Body of pancreas (tissue), 4 donors: ENCODE measurements around the gene INVS. TPM values are rescaled to one million over a fixed set of nuclear protein-coding genes. Genes with fewer than 3 reads are reported as not detected.
"Not testable (repeated sequence)": the region's sequence is repeated elsewhere in the genome, so short reads cannot be mapped to it uniquely, and the experiment has no call there.

Experiments used
- ATAC-seq: fragments of 150-250 bp; one replicate; pipeline ENCODE4 v1.9.1; 2016
- DNase-seq, 4 donors: peaks; one replicate each; pipeline ENCODE4 v3.0.0-alpha.2; 2019
- H3K27ac ChIP-seq, 4 donors: fragments of 200-600 bp; sonication (generic); 1 replicate in 3 of 4; 2 replicates in 1 of 4; pipeline versions ENCODE4 v1.5.1 to v1.6.1; 2016 to 2019; ENCODE audit warnings: mild to moderate bottlenecking in 1 of 4, mixed read lengths in 1 of 4, moderate library complexity in 1 of 4
- H3K27me3 ChIP-seq, 2 donors: fragments of 200-600 bp; sonication (generic); one replicate each; pipeline ENCODE4 v1.6.0; 2016; ENCODE audit warnings: mild to moderate bottlenecking in 1 of 2
- H3K36me3 ChIP-seq, 2 donors: fragments of 200-600 bp; sonication (generic); replicated peaks in 1 of 2; 2 replicates each; pipeline ENCODE4 v1.5.1; 2016; ENCODE audit warnings: low read depth in 2 of 2; ENCODE audit not compliant: insufficient read depth in 1 of 2
- H3K4me1 ChIP-seq: fragments of 200-600 bp; sonication (generic); one replicate; pipeline ENCODE4 v1.6.0; 2016
- H3K4me3 ChIP-seq, 2 donors: fragments of 200-600 bp; sonication (generic); 1 replicate in 1 of 2; 2 replicates in 1 of 2; pipeline ENCODE4 v1.5.1; 2016 to 2019
- H3K9me3 ChIP-seq, 3 donors: fragments of 200-600 bp; sonication (generic); 1 replicate in 2 of 3; 2 replicates in 1 of 3; pipeline ENCODE4 v1.5.1; 2016
- POLR2A ChIP-seq, 3 donors: fragments of 450-650 bp; IDR thresholded peaks; one replicate each; pipeline ENCODE4 v1.6.1; 2016; ENCODE audit warnings: antibody characterized with exemption in 3 of 3, mild to moderate bottlenecking in 2 of 3
- WGBS, 2 donors: methylation state at CpG; one replicate each; pipeline ENCODE4 v1.1.5; 2017; 5-methylcytosine and 5-hydroxymethylcytosine counted together
- intact Hi-C: fragments of 100-400 bp; cut with DNase I; formaldehyde crosslinking; loops from one replicate; pipeline ENCODE4 v1.15.1; 2023
- total RNA-seq, 2 donors: library from RNA; depleted of rRNA; stranded (reverse); fragments of >200 nt; gene quantifications; one replicate each; pipeline ENCODE4 v1.1.0, GENCODE V29; 2016
- TF ChIP-seq, protein P1 (sequence below), 7 experiments: fragments of 450-650 bp in 4 of 7; fragments of 200-600 bp in 3 of 7; sonication (generic) in 3 of 7; IDR thresholded peaks; one replicate each; pipeline ENCODE4 v1.5.1; 2016 to 2019; ENCODE audit warnings: antibody characterized with exemption in 7 of 7

The INVS gene
- total RNA-seq, 2 donors from 2014 or later, result 28.3 to 29.8 TPM

DNA sequence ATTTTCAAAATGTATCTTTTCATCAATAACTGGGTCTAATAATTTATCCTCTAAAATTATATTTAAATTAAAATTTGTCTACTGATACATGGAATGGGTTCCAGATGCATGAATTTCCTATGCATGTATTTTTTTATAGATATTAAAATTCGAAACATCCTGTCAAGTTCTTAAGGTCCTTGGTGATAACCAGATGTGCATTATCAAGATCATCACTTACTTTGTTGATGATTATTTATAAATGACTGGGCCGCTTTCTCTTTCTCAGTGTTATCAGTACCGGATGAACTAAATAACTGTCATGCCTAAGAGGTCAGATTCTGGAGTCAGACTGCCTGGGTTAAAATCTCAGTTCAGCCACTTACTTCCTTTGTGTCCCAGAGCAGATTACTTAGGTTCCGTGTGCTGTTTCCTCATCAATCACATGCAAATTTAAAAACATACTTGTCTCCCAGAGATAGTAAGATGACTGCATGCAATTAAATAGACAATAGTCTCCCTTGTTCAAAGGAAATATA is 129.4 kb downstream of the INVS start:
- H3K27me3 ChIP-seq, result no peaks in the 10 kb centered on the region
- peaks cover 0 to 2% of the 10 kb centered on the region in 2 donors for H3K36me3 ChIP-seq
- TF ChIP-seq POLR2A (IDR thresholded peaks at IDR 0.05), result no peak
- TF ChIP-seq, protein P1, sequence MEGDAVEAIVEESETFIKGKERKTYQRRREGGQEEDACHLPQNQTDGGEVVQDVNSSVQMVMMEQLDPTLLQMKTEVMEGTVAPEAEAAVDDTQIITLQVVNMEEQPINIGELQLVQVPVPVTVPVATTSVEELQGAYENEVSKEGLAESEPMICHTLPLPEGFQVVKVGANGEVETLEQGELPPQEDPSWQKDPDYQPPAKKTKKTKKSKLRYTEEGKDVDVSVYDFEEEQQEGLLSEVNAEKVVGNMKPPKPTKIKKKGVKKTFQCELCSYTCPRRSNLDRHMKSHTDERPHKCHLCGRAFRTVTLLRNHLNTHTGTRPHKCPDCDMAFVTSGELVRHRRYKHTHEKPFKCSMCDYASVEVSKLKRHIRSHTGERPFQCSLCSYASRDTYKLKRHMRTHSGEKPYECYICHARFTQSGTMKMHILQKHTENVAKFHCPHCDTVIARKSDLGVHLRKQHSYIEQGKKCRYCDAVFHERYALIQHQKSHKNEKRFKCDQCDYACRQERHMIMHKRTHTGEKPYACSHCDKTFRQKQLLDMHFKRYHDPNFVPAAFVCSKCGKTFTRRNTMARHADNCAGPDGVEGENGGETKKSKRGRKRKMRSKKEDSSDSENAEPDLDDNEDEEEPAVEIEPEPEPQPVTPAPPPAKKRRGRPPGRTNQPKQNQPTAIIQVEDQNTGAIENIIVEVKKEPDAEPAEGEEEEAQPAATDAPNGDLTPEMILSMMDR (IDR thresholded peaks at IDR 0.05), result no peak
- intact Hi-C loops, result no loop called here
- no peak for ATAC-seq
- H3K27ac ChIP-seq, result no peak overlapping the region
- H3K4me1 ChIP-seq, result no peaks in the 10 kb centered on the region
- H3K4me3 ChIP-seq, result no peak overlapping the region
- no peak for DNase-seq
- no peaks in the 10 kb centered on the region for H3K9me3 ChIP-seq
- WGBS, 2 donors, result 76 to 83% methylated on average over 4 of the region's 4 CpGs

DNA sequence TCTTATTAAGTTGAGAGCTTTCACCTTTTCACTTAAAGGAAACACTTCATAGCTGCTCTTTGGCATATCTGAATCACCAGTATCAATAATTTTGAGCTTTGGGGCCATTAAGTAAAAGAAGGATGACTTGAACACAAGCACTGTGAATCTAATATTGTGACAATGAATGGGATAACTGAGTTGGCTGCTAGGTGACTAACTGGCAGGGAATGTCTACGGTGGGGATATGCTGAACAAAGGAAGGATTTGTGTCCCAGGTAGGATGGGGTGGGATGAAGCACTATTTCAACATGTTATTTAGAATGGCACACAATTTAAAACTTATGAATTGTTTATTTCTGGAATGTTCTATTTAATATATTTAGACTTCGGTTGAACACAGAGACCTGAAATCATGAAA is 130.1 kb downstream of the INVS start:
- no peaks in the 10 kb centered on the region for H3K27me3 ChIP-seq
- no peak for ATAC-seq
- no peak for TF ChIP-seq POLR2A (IDR thresholded peaks at IDR 0.05)
- TF ChIP-seq, protein P1 (IDR thresholded peaks at IDR 0.05), result no peak
- WGBS, 2 donors, result 85 to 89% methylated on average over 2 of the region's 2 CpGs
- no peak overlapping the region for H3K27ac ChIP-seq
- no peak for DNase-seq
- intact Hi-C loops, result no loop called here
- H3K36me3 ChIP-seq, result peaks cover 0 to 2% of the 10 kb centered on the region in 2 donors
- no peak overlapping the region for H3K4me3 ChIP-seq
- no peaks in the 10 kb centered on the region for H3K9me3 ChIP-seq
- H3K4me1 ChIP-seq, result no peaks in the 10 kb centered on the region

DNA sequence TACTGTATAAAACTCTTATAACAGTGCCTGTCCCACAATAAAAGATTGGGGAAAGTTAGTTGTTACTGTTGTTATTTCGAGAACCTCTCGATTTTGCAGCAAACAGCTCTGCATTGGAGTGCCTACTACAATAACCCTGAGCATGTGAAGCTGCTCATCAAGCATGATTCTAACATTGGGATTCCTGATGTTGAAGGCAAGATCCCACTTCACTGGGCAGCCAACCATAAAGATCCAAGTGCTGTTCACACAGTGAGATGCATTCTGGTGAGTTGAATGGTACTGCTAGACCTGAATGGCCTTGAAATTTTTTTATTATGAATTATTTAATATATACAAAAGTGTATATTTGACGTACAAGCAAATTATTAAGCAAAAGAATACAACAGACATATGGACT is 130.5 kb downstream of the INVS start:
- Histone ChIP-seq H3K27me3 (no peaks in the 10 kb centered on the region), H3K36me3 (peaks cover 0 to 2% of the 10 kb centered on the region in 2 donors), H3K4me1 (no peaks in the 10 kb centered on the region), H3K4me3 (no peak overlapping the region), H3K9me3 (no peaks in the 10 kb centered on the region), H3K27ac (no peak overlapping the region)
- DNase-seq (no peak), ATAC-seq (no peak)
- TF ChIP-seq POLR2A (IDR thresholded peaks at IDR 0.05), result no peak
- TF ChIP-seq, protein P1 (IDR thresholded peaks at IDR 0.05), result no peak
- WGBS, 2 donors, result 89 to 91% methylated on average over 3 of the region's 3 CpGs
- intact Hi-C loops, result no loop called here

DNA sequence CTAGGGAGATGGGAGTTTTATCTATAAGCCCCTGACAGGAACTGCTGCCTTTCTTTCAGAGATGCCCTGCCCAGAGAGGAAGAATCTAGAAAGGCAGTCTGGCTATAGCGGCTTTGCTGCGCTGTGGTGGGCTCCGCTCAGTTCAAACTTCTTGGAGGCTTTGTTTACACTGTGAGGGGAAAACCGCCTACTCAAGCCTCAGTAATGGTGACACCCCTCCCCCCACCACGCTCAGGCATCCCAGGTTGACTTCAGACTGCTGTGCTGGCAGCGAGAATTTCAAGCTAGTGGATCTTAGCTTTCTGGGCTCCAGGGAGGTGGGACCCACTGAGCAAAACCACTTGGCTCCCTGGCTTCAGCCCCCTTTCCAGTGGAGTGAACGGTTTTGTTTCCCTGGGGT is 137.9 kb downstream of the INVS start:
- H3K27ac ChIP-seq, intact Hi-C loops, H3K4me1 ChIP-seq, H3K36me3 ChIP-seq, DNase-seq, H3K4me3 ChIP-seq, H3K9me3 ChIP-seq, ATAC-seq, H3K27me3 ChIP-seq: not testable (repeated sequence)
- WGBS, 2 donors, result 95 to 99% methylated on average over 7 of the region's 7 CpGs

DNA sequence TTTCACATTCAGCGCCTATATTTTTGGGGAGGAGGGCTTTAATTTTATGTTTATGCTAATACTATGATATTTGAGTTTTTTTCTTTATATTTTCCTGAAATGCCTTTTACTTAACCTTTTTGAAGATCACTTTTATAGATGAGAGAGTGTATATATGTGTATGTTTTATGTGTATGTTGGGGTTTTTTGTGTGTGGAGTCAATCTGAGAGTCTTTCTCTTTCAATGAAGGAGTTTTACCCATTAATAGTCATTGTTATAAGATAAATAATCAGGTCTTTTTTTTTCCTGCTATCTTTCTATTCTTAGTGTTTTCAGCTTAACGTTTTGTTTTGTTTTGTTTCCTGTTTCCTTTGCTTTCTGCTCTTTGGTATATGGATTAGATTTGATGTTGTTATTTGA is 141.5 kb downstream of the INVS start:
- 79 to 86% methylated on average over 2 of the region's 2 CpGs for WGBS, 2 donors
- Histone ChIP-seq H3K36me3 (peaks cover 0 to 5% of the 10 kb centered on the region in 2 donors), H3K27me3 (no peaks in the 10 kb centered on the region), H3K4me1 (no peaks in the 10 kb centered on the region), H3K4me3 (no peak overlapping the region), H3K9me3 (no peaks in the 10 kb centered on the region), H3K27ac (no peak overlapping the region)
- DNase-seq, result no peak
- intact Hi-C loops, result no loop called here
- ATAC-seq, result no peak
- TF ChIP-seq POLR2A (IDR thresholded peaks at IDR 0.05), result no peak
- TF ChIP-seq, protein P1 (IDR thresholded peaks at IDR 0.05), result no peak
